NCI-H1436 treated with DMSO at 0.1 percent for 48 hours (cell line): ENCODE data around the gene SLC1A5.

Experiments used
- DNase-seq: peaks from one replicate; lab custom pipeline; 2025; lab: John Stamatoyannopoulos, UW

The SLC1A5 gene

GRCh38 chr19:46725036-46725820 lies 63.2 kb downstream of the SLC1A5 start:
- DNase-seq: no peak
